Middle frontal gyrus (tissue), 1 donor: ENCODE data around the gene FRMD8.

Source experiments
- DNase-seq: peaks from one replicate; pipeline ENCODE4 v3.0.0-alpha.2; 2015; ENCODE audit warnings: low spot score; ENCODE audit errors: extremely low spot score

Gene FRMD8

DNA sequence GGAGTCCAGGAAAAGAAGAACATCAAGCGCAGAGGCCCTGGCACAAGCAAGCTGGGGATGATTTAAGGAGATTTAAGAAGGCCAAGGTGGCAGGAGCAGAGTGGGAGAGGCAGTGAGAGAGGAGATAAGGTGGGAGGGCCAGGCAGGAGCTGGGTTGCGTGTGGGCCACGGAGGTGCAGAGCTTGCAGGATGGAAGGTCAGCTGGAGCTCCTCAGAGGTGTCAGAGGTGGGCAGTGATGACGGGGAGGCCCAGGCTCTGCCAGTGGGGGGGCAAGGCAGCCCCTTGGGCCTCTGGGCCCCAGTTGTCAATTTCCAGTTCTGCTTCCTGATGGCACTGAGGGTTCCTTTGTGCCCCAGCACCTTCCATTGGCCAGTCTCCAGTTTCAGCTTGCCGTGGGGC is 6.5 kb downstream of the FRMD8 start:
- no peak for DNase-seq

DNA sequence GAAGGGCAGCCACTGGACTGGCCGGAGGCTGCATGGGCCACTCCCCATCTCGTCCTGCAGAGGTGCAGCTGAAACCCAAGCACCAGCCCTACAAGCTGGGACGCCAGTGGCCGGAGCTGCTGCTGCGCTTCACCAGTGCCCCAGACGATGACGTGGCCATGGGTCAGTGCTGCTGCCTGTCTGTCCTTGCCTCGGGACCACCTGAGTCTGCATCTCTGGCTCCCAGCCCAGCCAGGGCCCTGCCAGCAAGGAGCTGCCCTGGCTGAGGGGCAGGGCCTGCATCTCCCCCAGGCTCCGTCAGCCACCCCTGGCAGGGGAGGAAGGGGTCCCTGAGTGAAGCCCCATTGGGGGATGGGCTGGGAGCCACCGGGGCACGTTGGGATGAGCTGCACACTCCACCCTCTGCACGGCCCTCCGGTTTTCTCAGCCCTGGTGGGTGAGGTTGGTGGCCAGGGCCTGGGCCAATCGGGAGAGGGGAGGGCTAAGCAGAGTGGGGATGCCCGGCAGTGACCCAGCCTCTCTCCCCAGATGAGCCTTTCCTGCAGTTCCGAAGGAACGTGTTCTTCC is 7.2 kb downstream of the FRMD8 start:
- no peak for DNase-seq

DNA sequence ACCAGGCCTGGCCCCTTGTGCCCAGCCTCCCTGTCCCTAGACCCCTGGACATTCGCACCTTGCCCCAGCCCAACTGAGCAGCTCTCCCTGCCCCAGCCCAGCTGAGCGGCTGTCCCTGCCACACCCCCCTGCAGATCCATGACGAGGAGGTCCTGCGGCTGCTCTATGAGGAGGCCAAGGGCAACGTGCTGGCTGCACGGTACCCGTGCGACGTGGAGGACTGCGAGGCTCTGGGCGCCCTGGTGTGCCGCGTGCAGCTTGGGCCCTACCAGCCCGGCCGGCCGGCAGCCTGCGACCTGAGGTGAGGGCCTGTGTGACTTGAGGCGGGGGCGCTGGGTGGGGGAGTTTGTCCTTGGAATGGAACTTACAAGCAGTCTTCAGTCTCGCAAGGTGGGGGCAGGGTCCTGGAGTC is 7.7 kb downstream of the FRMD8 start:
- DNase-seq, result no peak

DNA sequence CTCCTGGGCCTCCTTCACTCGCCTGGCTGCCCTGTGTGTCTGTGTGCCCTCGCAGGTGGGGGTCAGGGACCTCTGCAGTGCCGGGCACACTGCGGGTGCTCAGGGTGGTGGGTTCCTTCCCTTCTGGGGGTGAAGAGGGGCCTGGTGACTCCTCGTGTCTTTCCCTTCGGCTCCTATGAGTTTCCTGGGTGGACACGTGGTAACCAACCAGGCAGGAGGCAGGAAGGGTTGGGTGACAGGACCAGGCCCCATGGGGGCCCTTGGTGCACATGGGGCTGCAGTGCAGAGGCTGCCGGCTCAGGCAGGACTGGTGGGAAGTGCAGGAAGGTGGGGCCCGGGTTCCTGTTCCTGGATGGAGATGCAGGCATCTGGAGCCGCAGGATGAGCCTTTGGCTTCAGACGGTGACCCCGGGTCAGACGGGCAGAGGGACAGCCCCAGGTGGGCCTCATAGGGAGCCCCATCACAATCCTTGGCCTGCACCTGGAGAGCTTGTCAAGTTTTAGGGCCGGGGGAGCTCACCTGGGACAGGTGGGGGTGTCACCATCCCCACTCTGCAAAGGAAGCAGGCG is 9.6 kb downstream of the FRMD8 start:
- DNase-seq, result no peak

DNA sequence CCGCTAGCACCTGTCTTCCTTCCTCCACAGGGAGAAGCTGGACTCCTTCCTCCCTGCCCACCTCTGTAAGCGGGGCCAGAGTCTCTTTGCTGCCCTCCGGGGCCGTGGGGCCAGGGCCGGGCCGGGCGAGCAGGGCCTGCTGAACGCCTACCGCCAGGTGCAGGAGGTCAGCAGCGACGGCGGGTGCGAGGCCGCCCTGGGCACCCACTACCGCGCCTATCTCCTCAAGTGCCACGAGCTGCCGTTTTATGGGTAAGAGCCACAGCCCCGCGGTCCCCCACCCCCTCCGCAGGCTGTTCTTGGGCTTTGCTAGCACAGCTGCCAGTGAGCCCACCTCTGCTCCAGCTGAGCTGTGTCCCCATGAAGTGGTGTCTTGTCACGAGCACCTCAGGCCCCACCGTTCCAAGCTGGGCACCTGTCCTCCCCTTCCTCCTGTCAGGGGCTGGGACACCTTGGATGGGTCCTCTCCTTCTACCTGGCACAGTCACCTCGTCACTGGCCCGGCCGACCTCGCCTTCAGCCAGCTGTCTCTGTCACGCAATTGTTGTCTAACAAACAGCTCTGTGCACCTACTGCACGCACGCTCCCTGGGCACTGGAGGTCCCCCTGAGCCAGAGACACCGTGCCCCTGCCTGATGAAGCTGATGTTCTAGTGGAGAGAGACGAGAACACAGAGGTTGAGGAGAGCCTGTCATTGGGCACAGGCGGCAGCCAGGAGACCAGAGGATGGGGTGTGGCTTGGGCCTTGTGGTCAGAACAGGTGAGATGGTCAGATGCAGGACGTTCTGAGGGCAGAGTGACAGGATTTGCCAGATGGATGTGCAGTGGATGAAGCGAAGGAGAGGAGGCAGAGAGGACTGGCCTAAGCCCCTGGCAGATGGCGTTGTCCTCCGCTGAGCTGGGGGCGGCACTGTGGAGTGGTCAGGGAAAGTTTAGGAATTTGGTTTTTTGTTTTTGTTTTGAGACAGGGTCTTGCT is 10.6 kb downstream of the FRMD8 start:
- no peak for DNase-seq

DNA sequence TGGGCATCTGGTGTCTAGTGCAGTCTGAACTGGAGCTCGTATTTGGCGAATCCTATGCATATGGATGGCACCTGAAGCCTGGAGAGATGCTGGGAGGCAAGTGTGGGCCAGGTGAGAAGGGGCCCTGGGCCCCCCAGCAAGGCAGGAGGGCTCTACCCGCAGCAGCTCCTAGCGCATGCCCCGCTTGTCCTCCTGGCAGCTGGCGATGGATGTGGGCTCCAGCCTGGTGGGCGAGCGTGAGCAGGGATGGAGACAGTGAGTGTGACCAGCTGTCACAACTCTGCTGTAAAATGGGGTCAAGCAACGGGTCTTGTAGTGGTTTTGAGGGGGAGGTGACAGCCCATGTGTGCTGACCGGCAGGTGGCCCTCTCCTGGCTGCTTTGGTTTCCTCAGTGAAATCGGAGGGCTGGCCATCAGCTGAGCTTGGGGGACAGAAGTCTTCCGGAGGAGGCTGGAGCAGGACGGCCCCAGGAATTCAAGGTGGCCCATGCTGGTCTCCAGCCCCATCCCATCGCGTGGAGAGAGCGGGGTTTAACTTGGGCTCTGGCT is 12.0 kb downstream of the FRMD8 start:
- no peak for DNase-seq

DNA sequence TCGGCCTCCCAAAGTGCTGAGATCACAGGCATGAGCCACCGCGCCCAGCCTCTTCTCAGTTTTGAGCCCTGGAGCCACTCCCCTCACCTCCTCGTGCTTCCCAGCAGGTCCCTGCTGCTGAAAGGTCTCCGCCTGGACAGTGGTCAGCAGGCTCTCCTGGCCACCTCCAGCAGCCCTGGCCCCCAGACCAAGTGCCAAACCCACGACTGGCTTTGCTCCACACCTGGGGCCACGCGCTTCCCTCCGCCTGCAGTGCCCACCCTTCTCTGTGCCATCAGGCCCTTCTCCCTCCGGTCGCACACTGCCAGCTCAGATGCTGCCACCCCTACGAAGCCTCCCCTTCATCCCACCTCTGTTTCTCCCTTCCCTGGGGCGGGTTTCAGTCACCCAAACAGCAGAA is 12.8 kb downstream of the FRMD8 start:
- no peak for DNase-seq

DNA sequence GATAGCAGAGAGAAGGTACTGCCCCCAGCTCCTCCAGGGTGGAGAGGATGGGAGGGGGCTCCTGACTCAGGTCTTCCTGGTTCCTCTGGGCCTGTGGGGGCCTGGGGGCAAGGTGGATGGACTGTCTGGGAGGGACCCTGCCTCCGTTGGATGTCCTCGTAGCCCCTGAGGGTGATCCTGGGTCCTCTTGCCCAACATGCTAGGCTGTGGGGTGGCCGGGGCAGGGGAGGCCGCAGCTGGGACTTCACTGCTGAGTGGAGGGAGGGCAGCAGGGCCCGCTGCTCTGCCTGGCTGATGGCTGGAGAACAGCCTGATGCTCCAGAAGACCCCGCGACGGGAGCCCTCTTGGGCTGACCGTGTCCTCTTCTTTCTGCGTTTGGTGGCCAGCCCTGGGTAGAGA is 13.4 kb downstream of the FRMD8 start:
- no peak for DNase-seq

DNA sequence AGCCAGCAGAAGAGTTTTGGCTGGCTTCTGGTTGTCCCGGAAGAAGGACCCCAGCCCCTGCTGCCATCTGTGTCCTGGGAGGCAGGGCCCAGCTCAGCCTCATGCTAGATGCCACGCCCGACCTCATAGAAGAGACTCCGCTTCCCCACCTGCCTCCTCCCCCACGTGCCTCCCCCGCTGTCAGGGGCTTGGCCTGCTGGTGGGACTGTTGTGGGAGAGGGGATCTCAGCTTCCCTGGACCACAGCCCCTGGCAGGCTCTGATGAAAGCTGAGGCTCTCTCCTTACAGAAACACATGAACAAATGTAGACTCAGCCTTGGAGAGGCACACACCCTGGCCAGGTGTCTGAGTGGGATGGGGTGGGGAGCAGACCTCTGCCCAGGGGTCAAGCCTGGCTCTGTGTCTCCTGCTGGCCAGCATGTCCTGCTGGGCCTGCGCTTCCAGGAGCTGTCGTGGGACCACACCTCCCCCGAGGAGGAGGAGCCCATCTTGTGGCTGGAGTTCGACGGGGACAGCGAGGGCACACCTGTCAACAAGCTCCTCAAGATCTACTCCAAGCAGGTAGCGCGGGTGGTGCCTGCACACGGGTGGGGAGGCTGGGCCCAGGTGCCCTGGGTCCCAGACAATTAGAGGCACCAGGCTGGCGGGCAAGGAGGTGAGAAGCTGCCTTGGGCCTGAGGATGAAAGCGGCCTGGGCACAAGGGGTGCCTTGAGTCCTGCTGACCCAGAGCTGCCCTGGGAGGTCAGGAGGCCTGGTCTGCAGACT is 14.1 kb downstream of the FRMD8 start:
- DNase-seq, result no peak

DNA sequence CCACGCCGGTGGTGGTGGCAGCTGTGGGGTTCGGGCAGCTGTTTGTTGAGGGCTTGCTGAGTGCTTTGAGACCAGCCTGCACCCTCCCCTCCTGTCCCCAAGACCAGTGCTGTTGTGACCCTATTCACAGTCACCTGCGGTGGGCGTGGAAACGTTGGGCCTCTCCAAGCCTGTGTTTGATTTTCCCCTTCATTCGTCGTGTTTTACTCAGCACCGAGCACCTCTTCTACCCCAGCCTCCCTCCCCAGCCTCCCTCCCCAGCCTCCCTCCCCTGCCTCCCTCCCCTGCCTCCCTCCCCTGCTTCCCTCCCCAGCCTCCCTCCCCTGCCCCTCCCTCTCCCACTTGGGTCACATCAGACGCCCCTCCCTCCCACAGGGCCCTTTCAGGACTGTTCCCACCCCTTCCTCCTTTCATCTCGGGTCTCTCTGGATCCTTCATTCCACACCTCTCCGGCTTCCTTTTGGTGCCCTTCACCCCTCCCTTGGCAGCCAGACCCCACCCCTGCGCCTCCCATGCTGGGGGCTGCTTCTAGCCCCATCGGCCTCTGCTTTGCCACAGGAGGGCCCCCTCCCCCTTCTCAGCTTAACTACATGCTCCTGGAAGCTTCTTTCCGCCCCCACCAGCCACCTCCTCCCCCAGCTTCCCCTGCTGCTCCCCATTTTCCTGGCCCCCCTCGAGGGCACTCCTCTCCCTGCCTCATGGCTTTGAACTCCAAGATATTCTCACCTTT is 14.8 kb downstream of the FRMD8 start:
- no peak for DNase-seq

DNA sequence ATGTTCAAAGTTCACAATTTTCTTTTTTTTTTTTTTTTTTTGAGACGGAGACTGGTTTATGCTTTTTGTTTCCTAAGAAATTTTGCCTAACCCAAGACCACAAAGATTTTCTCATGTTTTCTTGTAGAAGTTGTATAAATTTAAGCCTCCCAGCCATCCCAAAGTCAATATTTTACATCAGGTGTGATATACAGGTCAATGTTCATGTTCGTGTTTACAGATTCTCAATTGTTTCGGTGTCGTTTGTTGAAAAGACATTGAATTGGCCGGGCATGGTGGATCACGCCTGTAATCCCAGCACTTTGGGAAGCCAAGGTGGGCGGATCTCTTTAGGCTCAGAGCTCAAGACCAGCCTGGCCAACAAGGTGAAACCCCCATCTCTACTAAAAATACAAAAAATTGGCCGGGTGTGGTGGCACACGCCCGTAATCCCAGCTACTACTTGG is 15.4 kb downstream of the FRMD8 start:
- no peak for DNase-seq

DNA sequence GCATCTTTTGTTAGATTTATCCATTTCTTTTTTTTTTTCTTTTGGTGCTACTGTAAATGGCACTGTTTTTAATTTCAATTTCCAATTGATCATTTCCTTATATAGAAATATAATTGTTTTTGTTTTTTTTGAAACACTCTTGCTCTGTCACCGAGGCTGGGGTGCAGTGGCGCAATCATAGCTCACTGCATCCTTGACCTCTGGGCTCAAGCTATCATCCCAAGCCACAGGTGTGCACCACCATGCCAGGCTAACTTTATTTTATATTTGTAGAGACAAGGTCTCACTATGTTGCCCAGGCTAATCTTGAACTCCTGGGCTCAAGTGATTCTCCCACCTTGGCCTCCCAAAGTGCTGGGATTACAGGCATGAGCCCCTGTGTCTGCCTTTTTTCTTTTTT is 16.4 kb downstream of the FRMD8 start:
- DNase-seq, result no peak

DNA sequence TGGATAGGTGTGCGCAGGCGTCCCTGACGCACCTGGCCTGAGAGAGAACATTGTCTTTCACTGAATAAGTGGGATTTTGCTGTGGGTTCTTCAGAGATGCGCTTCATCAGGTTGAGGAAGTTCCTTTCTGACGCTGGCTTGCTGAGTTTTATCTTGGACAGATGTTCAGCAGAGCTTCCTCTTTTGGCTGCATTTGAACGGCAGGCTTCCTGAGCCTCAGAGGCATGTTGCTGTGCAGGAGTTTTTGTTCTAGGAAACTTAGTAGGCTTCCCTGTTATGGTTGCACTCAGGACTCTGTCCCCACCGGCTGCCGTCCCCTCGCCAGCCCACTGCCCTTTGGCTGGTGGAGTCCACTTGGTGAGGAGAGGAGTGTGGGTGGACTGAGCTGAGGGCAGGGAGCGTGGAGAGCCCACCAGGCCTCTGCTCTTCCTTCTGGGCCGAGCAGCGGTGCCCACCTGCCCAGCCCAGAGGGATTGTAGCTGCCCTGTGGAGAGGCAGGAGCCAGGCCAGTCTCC is 17.2 kb downstream of the FRMD8 start:
- DNase-seq, result no peak

DNA sequence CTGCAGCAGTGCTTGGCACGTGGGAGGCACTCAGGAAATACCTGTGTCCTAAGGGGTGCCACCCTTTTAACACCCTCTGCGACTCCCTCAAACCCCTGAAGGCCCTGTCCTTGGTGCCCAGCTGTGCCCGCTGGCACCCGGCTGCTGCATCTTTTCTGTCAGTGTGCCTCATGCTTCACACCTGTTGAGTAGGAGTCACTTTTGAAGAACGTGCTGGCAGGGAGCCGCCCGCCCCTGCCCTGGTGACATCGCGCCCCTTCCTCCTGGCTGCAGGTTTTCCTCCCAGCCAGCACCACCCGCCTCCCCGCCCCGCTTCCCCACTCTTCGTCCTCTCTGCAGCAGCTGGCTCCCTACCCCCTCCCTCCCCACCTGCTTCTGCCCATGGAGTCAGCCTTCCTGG is 17.8 kb downstream of the FRMD8 start:
- DNase-seq, result no peak

DNA sequence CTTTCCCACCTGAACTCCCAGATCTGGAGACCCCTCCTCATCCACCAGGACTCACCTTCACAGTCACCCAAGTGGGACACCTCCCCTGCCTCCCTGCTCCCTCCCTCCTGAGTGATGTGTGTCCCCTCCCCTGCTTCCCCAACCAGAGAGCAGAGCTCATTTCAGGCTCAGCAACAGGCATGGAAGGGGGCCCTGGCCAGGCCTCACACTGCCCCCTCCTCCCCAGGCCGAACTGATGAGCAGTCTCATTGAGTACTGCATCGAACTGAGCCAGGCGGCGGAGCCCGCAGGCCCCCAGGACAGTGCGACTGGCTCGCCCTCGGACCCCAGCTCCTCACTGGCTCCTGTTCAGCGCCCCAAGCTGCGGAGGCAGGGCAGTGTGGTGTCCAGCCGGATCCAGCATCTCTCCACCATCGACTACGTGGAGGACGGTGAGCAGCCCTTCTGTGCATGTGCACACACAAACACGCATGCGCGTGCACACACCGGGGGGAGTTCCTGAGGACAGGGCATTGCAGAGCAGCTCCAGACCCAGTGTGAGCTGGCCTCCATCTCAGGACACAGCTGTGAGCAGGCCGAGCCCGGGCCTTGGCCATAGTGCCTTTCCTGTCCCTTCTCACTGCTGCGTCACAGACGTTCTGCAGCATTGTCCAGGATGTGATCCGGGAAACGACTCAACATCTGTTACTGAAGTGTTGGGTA is 18.4 kb downstream of the FRMD8 start:
- no peak for DNase-seq

DNA sequence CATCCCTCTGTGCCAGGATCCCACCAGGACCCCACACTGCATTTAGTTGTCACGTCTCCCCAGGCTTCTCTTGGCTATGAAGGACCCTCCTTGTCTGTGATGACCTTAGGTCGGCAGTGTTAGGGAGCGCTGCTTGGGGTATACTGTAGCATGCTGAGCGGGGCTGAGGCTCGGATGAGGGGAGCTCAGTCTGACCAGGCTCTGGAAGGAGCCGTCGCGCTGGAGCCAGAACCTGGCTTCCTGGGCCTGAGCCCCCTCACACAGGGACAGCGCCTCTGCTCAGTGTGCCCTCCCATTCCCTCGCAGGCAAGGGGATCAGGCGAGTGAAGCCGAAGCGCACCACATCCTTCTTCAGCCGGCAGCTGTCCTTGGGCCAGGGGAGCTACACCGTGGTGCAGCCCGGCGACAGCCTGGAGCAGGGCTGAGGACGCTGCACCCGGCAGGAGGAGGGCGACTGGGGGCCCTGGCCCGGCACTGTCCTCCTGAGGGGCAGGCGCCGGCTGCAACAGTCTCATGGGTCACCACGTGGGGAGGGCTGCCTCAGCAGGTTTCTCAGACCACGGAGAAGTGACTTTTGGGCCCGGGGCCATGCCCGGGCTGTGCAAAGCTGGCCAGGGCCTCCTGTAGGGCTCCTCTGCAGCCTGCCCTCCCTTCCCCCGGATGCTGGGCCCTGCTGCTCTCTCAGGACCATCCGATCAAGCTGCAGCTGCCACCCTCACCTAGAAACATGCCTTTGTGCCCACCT is 24.7 kb downstream of the FRMD8 start:
- DNase-seq, result no peak

DNA sequence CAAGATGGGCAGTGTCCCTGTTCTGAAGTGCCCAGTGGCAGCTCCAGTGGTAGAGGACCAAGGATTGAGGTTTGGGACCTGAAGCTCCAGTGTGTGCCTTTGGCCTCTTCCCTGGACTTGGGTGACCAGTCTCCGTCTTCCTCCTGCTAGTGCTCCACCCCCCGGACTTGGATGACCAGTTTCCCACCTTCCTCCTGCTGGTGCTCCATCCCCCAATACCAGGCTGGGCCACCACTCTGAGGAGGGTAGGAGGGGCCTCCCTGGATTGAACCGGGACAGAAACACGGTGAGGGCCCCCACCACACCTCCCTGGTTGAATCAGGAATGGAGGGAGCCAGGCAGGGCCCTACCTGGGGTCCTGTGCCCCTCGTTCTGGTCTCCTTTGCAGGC is 25.2 kb downstream of the FRMD8 start:
- no peak for DNase-seq

DNA sequence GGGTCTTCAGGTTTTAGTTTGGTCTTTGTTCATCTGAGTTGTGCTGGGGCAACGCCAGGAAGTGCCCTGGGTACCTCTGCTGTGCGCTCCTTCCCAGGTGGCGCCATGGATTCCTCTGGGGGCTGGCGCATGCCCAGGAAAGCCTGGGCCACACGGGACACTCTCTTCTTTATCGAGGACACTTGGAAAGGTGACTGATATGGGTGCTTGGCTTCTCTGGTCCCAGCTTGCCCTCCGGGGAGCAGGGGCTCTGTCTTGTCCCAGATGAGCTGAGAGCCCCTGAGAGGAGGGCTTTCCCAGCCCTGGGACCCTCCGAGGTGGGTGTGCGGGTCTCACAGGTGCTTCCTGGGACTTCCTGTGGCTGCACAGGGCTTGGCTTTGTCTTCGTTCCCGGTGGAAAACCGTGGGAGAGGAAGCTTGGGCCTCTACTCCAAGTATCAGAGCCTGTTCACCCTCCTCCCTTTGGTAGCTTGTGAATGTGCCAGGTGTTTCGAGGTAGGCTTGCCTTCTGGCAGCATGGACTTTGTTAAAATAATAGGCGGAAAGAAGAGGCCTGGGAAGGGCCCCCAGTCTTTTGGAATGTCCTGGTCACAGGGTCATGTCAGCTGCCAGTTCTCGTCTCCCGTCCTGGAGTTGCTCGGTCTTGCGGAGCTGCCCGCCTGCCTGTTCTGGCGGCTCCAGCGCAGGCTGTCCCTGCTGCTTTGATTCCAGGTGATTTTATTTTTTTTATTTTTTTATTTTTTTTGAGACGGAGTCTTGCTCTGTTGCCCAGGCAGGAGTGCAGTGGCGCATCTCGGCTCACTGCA is 26.0 kb downstream of the FRMD8 start:
- no peak for DNase-seq
